T-cell (primary cell): ENCODE measurements around the gene EXOC6B. TPM values are rescaled to one million over a fixed set of nuclear protein-coding genes. Genes with fewer than 3 reads are reported as not detected.

ENCODE experiments used
- ATAC-seq, 4 experiments: fragments of 200-7000 bp in 3 of 4; fragments of 150-1000 bp in 1 of 4; cut with Tn5 transposase; replicated peaks in 1 of 4; 1 replicate in 3 of 4; 2 replicates in 1 of 4; pipeline ENCODE4 v1.10.0; 2021; ENCODE audit warnings: moderate library complexity in 3 of 4, mild to moderate bottlenecking in 2 of 4, moderate number of reproducible peaks in 1 of 4
- CTCF ChIA-PET, 2 donors: fragments of 300-600 bp; sonication (Branson Sonifier 250); formaldehyde crosslinking; loops; one replicate each; lab custom pipeline; 2022; ENCODE audit warnings: antibody characterized with exemption in 2 of 2; lab: Charles Lee
- POLR2A ChIA-PET, 2 donors: fragments of 300-600 bp; sonication (Branson Sonifier 250); formaldehyde crosslinking; loops; one replicate each; lab custom pipeline; 2022; ENCODE audit warnings: antibody characterized with exemption in 2 of 2; lab: Charles Lee
- DNase-seq, 35 experiments: peaks; one replicate each; pipeline versions ENCODE4 v3.0.0 to v3.0.0-alpha.2; 2013 to 2023
- H3K27ac ChIP-seq: one replicate; pipeline ENCODE4 v1.5.1; 2013; ENCODE audit warnings: low read length
- H3K27me3 ChIP-seq, 2 experiments: replicated peaks in 1 of 2; 1 replicate in 1 of 2; 2 replicates in 1 of 2; pipeline versions ENCODE4 v1.6.1 to v1.7.0; 2013; ENCODE audit warnings: low read length in 1 of 2, mixed read lengths in 1 of 2; ENCODE audit not compliant: control insufficient read depth in 2 of 2, insufficient read depth in 2 of 2; ENCODE audit errors: extremely low read depth in 1 of 2
- H3K36me3 ChIP-seq, 2 donors: 1 replicate in 1 of 2; 2 replicates in 1 of 2; pipeline versions ENCODE4 v1.6.1 to v1.7.0; 2013; ENCODE audit warnings: low read length in 1 of 2; ENCODE audit not compliant: control insufficient read depth in 2 of 2, insufficient read depth in 1 of 2; ENCODE audit errors: extremely low read depth in 1 of 2
- H3K4me1 ChIP-seq, 2 experiments: 1 replicate in 1 of 2; 2 replicates in 1 of 2; pipeline versions ENCODE4 v1.6.1 to v1.7.0; 2013; ENCODE audit warnings: low read length in 2 of 2, mixed read lengths in 1 of 2; ENCODE audit not compliant: insufficient read depth in 2 of 2, control insufficient read depth in 1 of 2; ENCODE audit errors: extremely low read depth in 1 of 2
- H3K4me3 ChIP-seq, 2 donors: 1 replicate in 1 of 2; 2 replicates in 1 of 2; pipeline versions ENCODE4 v1.5.1 to v1.7.0; 2013; ENCODE audit warnings: mild to moderate bottlenecking in 2 of 2, low read length in 1 of 2, moderate library complexity in 1 of 2; ENCODE audit not compliant: control insufficient read depth in 1 of 2; ENCODE audit errors: extremely low read depth in 1 of 2
- H3K9me3 ChIP-seq: 2 replicates; pipeline ENCODE4 v1.7.0; 2013
- H3K27ac Mint-ChIP-seq, 2 donors: one replicate each; pipeline ENCODE4 v1.8.0; 2020 to 2021; ENCODE audit warnings: mild to moderate bottlenecking in 2 of 2, mixed read lengths in 2 of 2
- H3K27me3 Mint-ChIP-seq, 2 donors: one replicate each; pipeline ENCODE4 v1.8.0; 2021 to 2022; ENCODE audit warnings: mixed read lengths in 2 of 2
- H3K36me3 Mint-ChIP-seq: one replicate; pipeline ENCODE4 v1.8.0; 2021; ENCODE audit warnings: mixed read lengths
- H3K4me1 Mint-ChIP-seq, 3 donors: one replicate each; pipeline ENCODE4 v1.8.0; 2020 to 2022; ENCODE audit warnings: mixed read lengths in 3 of 3, mild to moderate bottlenecking in 1 of 3
- H3K4me3 Mint-ChIP-seq, 3 donors: one replicate each; pipeline ENCODE4 v1.8.0; 2020 to 2022; ENCODE audit warnings: mild to moderate bottlenecking in 3 of 3, mixed read lengths in 3 of 3, moderate library complexity in 3 of 3
- H3K9me3 Mint-ChIP-seq, 3 donors: one replicate each; pipeline ENCODE4 v1.8.0; 2020 to 2022; ENCODE audit warnings: mixed read lengths in 3 of 3
- WGBS: methylation state at CpG from one replicate; pipeline ENCODE4 v1.1.5; 2013; ENCODE audit warnings: missing lambda C conversion rate; ENCODE audit not compliant: insufficient coverage; 5-methylcytosine and 5-hydroxymethylcytosine counted together
- total RNA-seq, 35 experiments: library from RNA in 6 of 35; stranded (reverse) in 6 of 35; fragments of 120-200 nt in 1 of 35; gene quantifications; one replicate each; pipeline versions ENCODE4 v1.2.1 to v1.2.4 and lab custom pipeline; 2013 to 2026

Gene EXOC6B
- total RNA-seq, 5 donors from 2014 or later (not counting 1 experiment from before 2014, with no cell fraction given): 13.3 to 18.9 (median 16.6) TPM

DNA sequence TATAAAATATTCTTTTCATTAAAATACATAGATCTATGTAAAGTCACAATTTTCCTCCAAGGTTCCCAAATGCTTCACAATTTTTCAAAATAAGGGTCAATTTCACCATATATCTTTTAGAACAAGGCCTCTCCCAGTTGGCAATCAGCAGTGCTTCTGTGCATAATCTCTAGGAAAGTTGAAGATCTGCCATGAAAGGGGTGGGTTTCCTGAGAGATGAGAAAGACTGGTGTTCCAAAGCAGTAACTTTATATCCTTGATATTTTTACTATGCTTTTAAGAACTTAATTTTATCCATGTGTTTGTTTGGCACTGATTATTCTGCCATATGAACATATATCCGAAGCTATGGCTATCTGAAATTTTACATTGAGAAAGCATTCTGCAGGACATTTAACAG is 478.8 kb downstream of the EXOC6B start:
- Mint-ChIP-seq H3K27ac (no peak overlapping the region), H3K4me3 (no peak overlapping the region), H3K9me3 (peaks cover 0 to 4% (median 2%) of the 10 kb centered on the region in 3 donors), H3K36me3 (peaks cover 24% of the 10 kb centered on the region), H3K4me1 (no peaks in the 10 kb centered on the region), H3K27me3 (no peaks in the 10 kb centered on the region)
- no peak overlapping the region for H3K27ac ChIP-seq
- DNase-seq (no peak), ATAC-seq (no peak)
- H3K36me3 ChIP-seq: no peaks in the 10 kb centered on the region
- no peaks in the 10 kb centered on the region for H3K9me3 ChIP-seq
- H3K27me3 ChIP-seq: no peaks in the 10 kb centered on the region
- WGBS: no CpG with 5 or more reads among the region's 1 CpG
- H3K4me1 ChIP-seq: no peaks in the 10 kb centered on the region
- ChIA-PET CTCF (no interaction called here), POLR2A (no interaction called here)
- H3K4me3 ChIP-seq: no peak overlapping the region

DNA sequence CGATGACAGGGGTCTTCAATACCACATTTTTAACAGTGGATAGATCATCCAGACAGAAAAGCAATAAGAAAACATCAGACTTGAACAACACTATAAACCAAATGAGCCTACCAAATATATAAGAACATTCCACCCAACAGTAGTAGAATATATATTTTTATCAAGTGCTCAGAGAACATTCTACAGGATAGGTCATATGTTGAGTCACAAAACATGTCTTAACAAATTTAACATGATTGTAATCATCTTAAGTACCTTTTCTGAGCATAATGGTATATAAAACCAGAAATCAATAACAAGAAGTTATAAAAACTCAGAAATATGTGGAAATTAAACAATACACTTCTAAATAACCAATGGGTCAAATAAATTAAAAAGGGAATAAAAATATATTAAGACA is 484.2 kb downstream of the EXOC6B start:
- Histone ChIP-seq H3K9me3 (no peaks in the 10 kb centered on the region), H3K4me3 (no peak overlapping the region), H3K36me3 (no peaks in the 10 kb centered on the region), H3K4me1 (no peaks in the 10 kb centered on the region), H3K27me3 (no peaks in the 10 kb centered on the region), H3K27ac (no peak overlapping the region)
- H3K36me3 Mint-ChIP-seq: peaks cover 10% of the 10 kb centered on the region
- no peaks in the 10 kb centered on the region for H3K27me3 Mint-ChIP-seq
- WGBS: no CpG with 5 or more reads among the region's 1 CpG
- ChIA-PET CTCF (no interaction called here), POLR2A (no interaction called here)
- H3K4me1 Mint-ChIP-seq: no peaks in the 10 kb centered on the region
- no peak overlapping the region for H3K4me3 Mint-ChIP-seq
- no peak for ATAC-seq
- peaks cover 0 to 4% (median 0%) of the 10 kb centered on the region in 3 donors for H3K9me3 Mint-ChIP-seq
- no peak overlapping the region for H3K27ac Mint-ChIP-seq
- no peak for DNase-seq

DNA sequence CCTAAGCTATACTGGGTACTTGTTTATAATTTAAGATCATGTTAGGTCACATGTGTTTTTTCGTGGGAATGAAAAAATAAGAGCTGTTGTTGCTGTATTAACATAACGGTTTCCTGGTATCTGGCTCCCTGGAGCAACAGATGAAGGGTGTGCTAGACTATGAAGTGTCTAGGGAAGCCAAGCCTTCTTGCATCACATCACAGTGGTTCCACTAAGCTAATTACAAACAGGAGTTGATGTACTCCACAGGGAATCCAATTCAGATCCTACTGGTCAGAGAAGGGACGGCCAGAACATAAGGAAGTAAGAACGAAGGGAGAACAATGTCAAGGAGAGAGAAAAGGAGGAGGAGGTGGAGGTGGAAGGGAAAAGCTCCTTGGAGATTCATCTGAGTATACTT is 485.2 kb downstream of the EXOC6B start:
- ATAC-seq: no peak
- Mint-ChIP-seq H3K4me3 (no peak overlapping the region), H3K4me1 (no peaks in the 10 kb centered on the region), H3K9me3 (peaks cover 0 to 4% (median 0%) of the 10 kb centered on the region in 3 donors), H3K27me3 (no peaks in the 10 kb centered on the region), H3K27ac (no peak overlapping the region), H3K36me3 (peaks cover 10% of the 10 kb centered on the region)
- CTCF ChIA-PET: no interaction called here
- no peak overlapping the region for H3K4me3 ChIP-seq
- no peak overlapping the region for H3K27ac ChIP-seq
- POLR2A ChIA-PET: no interaction called here
- no peaks in the 10 kb centered on the region for H3K4me1 ChIP-seq
- H3K27me3 ChIP-seq: no peaks in the 10 kb centered on the region
- no peaks in the 10 kb centered on the region for H3K36me3 ChIP-seq
- DNase-seq: no peak
- WGBS: 40% methylated on average over 1 of the region's 4 CpGs
- no peaks in the 10 kb centered on the region for H3K9me3 ChIP-seq

- Mint-ChIP-seq H3K4me1 (no peaks in the 10 kb centered on the region), H3K9me3 (no peaks in the 10 kb centered on the region), H3K27me3 (no peaks in the 10 kb centered on the region), H3K4me3 (no peak overlapping the region), H3K27ac (no peak overlapping the region), H3K36me3 (peaks cover 3% of the 10 kb centered on the region)
- Histone ChIP-seq H3K36me3 (no peaks in the 10 kb centered on the region), H3K9me3 (no peaks in the 10 kb centered on the region), H3K27ac (no peak overlapping the region), H3K4me3 (no peak overlapping the region), H3K27me3 (no peaks in the 10 kb centered on the region), H3K4me1 (no peaks in the 10 kb centered on the region)
- ATAC-seq: no peak
- no peak for DNase-seq
- ChIA-PET POLR2A (no interaction called here), CTCF (no interaction called here)
- WGBS: no CpG with 5 or more reads among the region's 1 CpG
Measured at GRCh38 chr2:72338076-72338475, 487.8 kb downstream of the EXOC6B start.

GRCh38 chr2:72332720-72333119 is 493.1 kb downstream of the EXOC6B start:
- no peak overlapping the region for H3K4me3 ChIP-seq
- H3K4me3 Mint-ChIP-seq: no peak overlapping the region
- H3K27me3 ChIP-seq: no peaks in the 10 kb centered on the region
- no peaks in the 10 kb centered on the region for H3K36me3 ChIP-seq
- H3K9me3 ChIP-seq: no peaks in the 10 kb centered on the region
- peaks cover 15% of the 10 kb centered on the region for H3K36me3 Mint-ChIP-seq
- H3K27ac Mint-ChIP-seq: no peak overlapping the region
- ATAC-seq (no peak), DNase-seq (no peak)
- ChIA-PET POLR2A (no interaction called here), CTCF (no interaction called here)
- no peaks in the 10 kb centered on the region for H3K27me3 Mint-ChIP-seq
- H3K4me1 ChIP-seq: no peaks in the 10 kb centered on the region
- no peak overlapping the region for H3K27ac ChIP-seq
- H3K9me3 Mint-ChIP-seq: no peaks in the 10 kb centered on the region
- no peaks in the 10 kb centered on the region for H3K4me1 Mint-ChIP-seq

GRCh38 chr2:72330652-72331051 is 495.2 kb downstream of the EXOC6B start:
- Mint-ChIP-seq H3K36me3 (peaks cover 26% of the 10 kb centered on the region), H3K4me3 (no peak overlapping the region), H3K27me3 (no peaks in the 10 kb centered on the region), H3K9me3 (no peaks in the 10 kb centered on the region), H3K27ac (no peak overlapping the region), H3K4me1 (no peaks in the 10 kb centered on the region)
- WGBS: 100% methylated on average over 1 of the region's 1 CpG
- ChIA-PET CTCF (no interaction called here), POLR2A (no interaction called here)
- H3K4me1 ChIP-seq: no peaks in the 10 kb centered on the region
- no peak for ATAC-seq
- no peaks in the 10 kb centered on the region for H3K36me3 ChIP-seq
- H3K4me3 ChIP-seq: no peak overlapping the region
- no peaks in the 10 kb centered on the region for H3K9me3 ChIP-seq
- no peak overlapping the region for H3K27ac ChIP-seq
- DNase-seq: no peak
- H3K27me3 ChIP-seq: no peaks in the 10 kb centered on the region

- H3K27me3 ChIP-seq: no peaks in the 10 kb centered on the region
- WGBS: no CpG with 5 or more reads among the region's 3 CpGs
- H3K4me3 ChIP-seq: no peak overlapping the region
- H3K27ac Mint-ChIP-seq: no peak overlapping the region
- no peaks in the 10 kb centered on the region for H3K36me3 ChIP-seq
- no peak overlapping the region for H3K27ac ChIP-seq
- H3K9me3 ChIP-seq: no peaks in the 10 kb centered on the region
- H3K9me3 Mint-ChIP-seq: peaks cover 0 to 7% (median 5%) of the 10 kb centered on the region in 3 donors
- ChIA-PET POLR2A (no interaction called here), CTCF (no interaction called here)
- no peaks in the 10 kb centered on the region for H3K27me3 Mint-ChIP-seq
- ATAC-seq (no peak), DNase-seq (no peak)
- no peaks in the 10 kb centered on the region for H3K4me1 ChIP-seq
- H3K4me3 Mint-ChIP-seq: no peak overlapping the region
- H3K36me3 Mint-ChIP-seq: peaks cover 45% of the 10 kb centered on the region
- no peaks in the 10 kb centered on the region for H3K4me1 Mint-ChIP-seq
Measured at GRCh38 chr2:72326759-72327158, 499.1 kb downstream of the EXOC6B start.
